ENCODE results near the gene SENP3. TPM values are rescaled to one million over a fixed set of nuclear protein-coding genes. Genes with fewer than 3 reads are reported as not detected.

SENP3 gene
- total RNA-seq, 1 experiment from 2014 or later, result 63.7 TPM

GRCh38 chr17:7548585-7549400, 12.9 kb upstream of the SENP3 start, which contains the start of gene TNFSF12:
TNFSF12 (plus strand) TSS chr17:7549058; CDS start chr17:7549154, 96 bp downstream.
- ATAC-seq (peak; percentile 85), DNase-seq (ENCODE audit: low read depth, low spot score) (no peak)
- BruUV-seq (replicated peaks), result no TSS peak
- TF ChIP-seq REST (IDR thresholded peaks at IDR 0.05; ENCODE audit: insufficient read depth in 1 of 2, low read depth in 2 of 2, low read length in 1 of 2) (no peak), CTCF (IDR thresholded peaks at IDR 0.05) (no peak; the same call in 1 of the 2 replicates), TCF7L2 (IDR thresholded peaks at IDR 0.05; ENCODE audit: low read depth, low read length) (no peak), POLR2AphosphoS5 (IDR thresholded peaks at IDR 0.05; ENCODE audit: low read depth, low read length) (no peak), SIN3A (IDR thresholded peaks at IDR 0.05; ENCODE audit: borderline replicate concordance, insufficient read depth, low read depth, low read length) (no peak)
- Histone ChIP-seq H3K4me1 (ENCODE audit: control insufficient read depth, insufficient read depth, low read length) (peaks cover 5% of the 10 kb centered on the region; the same call in 1 of the 2 replicates), H3K36me3 (ENCODE audit: control insufficient read depth, insufficient read depth, low read length) (no peaks in the 10 kb centered on the region), H3K27me3 (ENCODE audit: control insufficient read depth, insufficient read depth, low read length) (no peaks in the 10 kb centered on the region), H3K4me3 (ENCODE audit: low read depth in 2 of 2, low read length in 2 of 2) (peak within 1 kb of the TSS; percentile 50 to 67), H3K27ac (ENCODE audit: low read length) (peak within 1 kb of the TSS; percentile 58), H3K9me3 (ENCODE audit: control insufficient read depth, insufficient read depth, low read depth, low read length) (no peaks in the 10 kb centered on the region)
- ChIA-PET CTCF (no interaction called here), POLR2A (no interaction called here)
- intact Hi-C loops (cut with micrococcal nuclease; ENCODE audit: unreplicated experiment), result no loop called here
- in situ Hi-C loops (cut with HindIII; ENCODE audit: low pct_unique_long_range_greater_than_20kb, low sequenced_read_pairs), result no loop called here

- no peaks in the 10 kb centered on the region for H3K27me3 ChIP-seq (ENCODE audit: control insufficient read depth, insufficient read depth, low read length)
- peak overlapping the region; percentile 7; the same call in 1 of the 2 replicates for H3K27ac ChIP-seq (ENCODE audit: low read length)
- H3K9me3 ChIP-seq (ENCODE audit: control insufficient read depth, insufficient read depth, low read depth, low read length), result no peaks in the 10 kb centered on the region
- ATAC-seq, result peak; percentile 84
- TF ChIP-seq POLR2AphosphoS5 (IDR thresholded peaks at IDR 0.05; ENCODE audit: low read depth, low read length), result no peak
- TF ChIP-seq TCF7L2 (IDR thresholded peaks at IDR 0.05; ENCODE audit: low read depth, low read length), result no peak
- no TSS peak for BruUV-seq (replicated peaks)
- intact Hi-C loops (cut with micrococcal nuclease; ENCODE audit: unreplicated experiment) (no loop called here), in situ Hi-C loops (cut with HindIII; ENCODE audit: low pct_unique_long_range_greater_than_20kb, low sequenced_read_pairs) (no loop called here)
- no peak for DNase-seq (ENCODE audit: low read depth, low spot score)
- ChIA-PET POLR2A (no interaction called here), CTCF (no interaction called here)
- H3K36me3 ChIP-seq (ENCODE audit: control insufficient read depth, insufficient read depth, low read length), result no peaks in the 10 kb centered on the region
- H3K4me3 ChIP-seq (ENCODE audit: low read depth in 2 of 2, low read length in 2 of 2), result peak overlapping the region; percentile 50 to 67
- peaks cover 5% of the 10 kb centered on the region; the same call in 1 of the 2 replicates for H3K4me1 ChIP-seq (ENCODE audit: control insufficient read depth, insufficient read depth, low read length)
Measured at GRCh38 chr17:7549401-7550055, 12.2 kb upstream of the SENP3 start.

Measured in Panc1 (cell line).